ENCODE data around the gene YTHDF1. TPM values are rescaled to one million over a fixed set of nuclear protein-coding genes. Genes with fewer than 3 reads are reported as not detected.

Gene YTHDF1
- total and polyA plus RNA-seq, 2 of the 8 experiments (the other 6 are each of a cell fraction or from before 2014, with no cell fraction given): 32.8 to 66.0 TPM

- TF ChIP-seq TAF7 (optimal IDR thresholded peaks at IDR 0.05; ENCODE audit: borderline replicate concordance, low read depth, low read length): no peak
- no peak for TF ChIP-seq SAP30 (IDR thresholded peaks at IDR 0.05; ENCODE audit: insufficient read depth, insufficient replicate concordance, low read length)
- no peak for TF ChIP-seq RAD21 (IDR thresholded peaks at IDR 0.05 in 1 of 2, conservative IDR thresholded peaks at IDR 0.05 in 1 of 2; ENCODE audit: low read depth in 2 of 2, low read length in 2 of 2)
- no peak for TF ChIP-seq POLR2AphosphoS5 (IDR thresholded peaks at IDR 0.05; ENCODE audit: low read depth, low read length)
- TF ChIP-seq BACH1 (IDR thresholded peaks at IDR 0.05; ENCODE audit: low read length): no peak
- no peak for TF ChIP-seq ATF3 (IDR thresholded peaks at IDR 0.05; ENCODE audit: insufficient read depth, low read depth, low read length)
- TF ChIP-seq MAFK (IDR thresholded peaks at IDR 0.05; ENCODE audit: low read depth, low read length): no peak
These were observed 52.8 kb downstream of the YTHDF1 start (continued) for GRCh38 chr20:63163171-63163570.

Measured in H1 (cell line).